CD4-positive, alpha-beta T cell treated with Interleukin-17A for 4 hours (primary cell): ENCODE results near the gene FANCC.
"Not testable (repeated sequence)": the region's sequence is repeated elsewhere in the genome, so short reads cannot be mapped to it uniquely, and the experiment has no call there.

Experiments used
- DNase-seq: peaks from one replicate; pipeline ENCODE4 v3.0.0-alpha.2; 2020; ENCODE audit warnings: mixed read lengths

The FANCC gene

DNA sequence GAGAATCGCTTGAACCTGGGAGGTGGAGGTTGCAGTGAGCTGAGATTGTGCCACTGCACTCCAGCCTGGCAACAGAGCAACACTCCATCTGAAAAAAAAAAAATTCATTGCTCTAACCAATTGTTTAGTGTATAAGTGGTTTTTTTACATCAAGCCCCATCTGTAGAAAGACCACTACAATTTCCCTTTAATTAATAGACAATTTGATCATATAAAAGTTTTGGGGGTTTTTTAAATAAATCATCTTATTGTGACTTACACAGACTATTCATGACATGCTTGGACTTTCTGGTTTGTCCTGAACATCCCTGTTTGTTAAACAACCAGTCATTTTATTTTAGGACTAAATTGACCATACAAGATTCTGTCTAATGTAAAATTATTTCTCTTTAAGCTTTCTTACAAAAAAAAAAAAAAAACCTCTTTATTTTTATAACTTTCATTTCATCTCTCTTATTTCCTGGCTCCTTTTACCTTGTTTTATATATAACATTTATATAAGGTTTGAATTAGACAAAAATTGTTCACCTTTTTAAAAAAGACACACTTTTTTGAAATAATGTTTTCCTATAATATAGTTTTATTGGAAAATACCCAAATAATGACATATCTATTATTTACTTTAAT is 9.8 kb upstream of the FANCC start:
- DNase-seq = no peak

DNA sequence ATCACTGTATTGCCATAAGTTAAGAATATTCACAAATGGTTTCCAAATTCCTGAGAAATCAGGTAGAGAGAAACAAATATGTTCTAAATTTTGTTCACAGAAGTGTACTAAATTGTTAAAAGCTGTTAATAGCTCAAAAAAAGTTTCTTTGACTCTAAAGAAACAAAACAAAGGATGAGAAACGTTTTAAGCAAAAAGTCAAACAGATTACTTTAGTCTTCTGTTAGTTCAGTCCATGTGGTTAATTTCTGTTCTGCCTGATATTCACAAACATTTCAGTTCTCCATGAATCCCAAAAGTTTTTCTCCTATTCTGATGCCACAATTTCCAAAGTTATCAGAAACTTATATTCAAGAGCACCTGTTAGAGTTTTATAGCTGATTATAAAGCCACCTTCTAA is 7.7 kb upstream of the FANCC start:
- no peak for DNase-seq

DNA sequence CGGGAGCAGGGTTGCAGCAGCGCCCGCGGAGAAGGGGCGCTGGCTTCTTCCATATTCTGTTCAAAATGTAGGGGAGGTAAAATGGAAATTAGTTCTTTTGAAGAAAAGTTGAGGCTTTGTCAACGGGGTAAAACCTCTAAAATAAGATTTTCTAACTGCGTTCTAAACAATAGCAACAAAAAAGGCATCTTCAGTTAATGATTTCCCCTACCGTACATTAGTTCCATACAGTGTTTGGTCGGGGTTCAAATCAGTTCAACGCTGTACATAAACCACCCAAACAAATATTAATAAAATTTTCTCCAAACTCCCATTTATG is 343 bp upstream of the FANCC start:
- no peak for DNase-seq

DNA sequence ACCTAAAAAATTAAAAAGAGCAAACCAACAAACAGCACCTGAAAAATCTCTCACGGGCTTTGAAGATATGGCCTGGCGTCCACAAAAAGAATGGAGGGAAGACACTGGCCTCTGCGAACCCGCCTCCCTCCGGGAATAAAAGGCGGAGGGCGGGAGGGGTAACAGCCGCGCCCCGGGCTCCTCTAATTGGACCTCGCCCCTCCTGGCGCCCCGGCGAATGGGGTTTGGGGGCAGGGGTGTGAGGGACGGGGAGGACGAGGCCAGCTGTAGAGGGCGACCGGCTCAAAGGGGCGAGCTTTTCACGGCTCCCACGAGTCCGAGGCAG is 753 bp downstream of the FANCC start:
- no peak for DNase-seq

DNA sequence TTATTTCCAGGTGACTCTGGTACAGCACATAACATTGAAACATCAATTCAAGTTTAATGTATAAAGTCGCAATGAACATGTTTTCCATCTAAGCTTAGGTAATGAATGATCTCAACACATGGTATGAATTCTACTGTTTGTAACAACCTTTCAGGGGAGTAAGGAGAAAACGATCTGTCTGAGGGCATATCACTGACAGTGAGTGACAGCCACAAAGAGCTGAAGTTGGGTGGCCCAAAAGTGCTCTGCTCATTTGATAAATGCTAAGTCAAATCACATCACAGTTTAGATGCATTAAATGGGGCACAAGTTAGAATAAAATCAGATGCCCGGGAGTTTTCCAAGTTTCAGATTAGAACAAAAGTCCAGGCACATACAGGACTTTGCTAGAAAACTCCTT is 1.2 kb downstream of the FANCC start:
- DNase-seq = no peak

DNA sequence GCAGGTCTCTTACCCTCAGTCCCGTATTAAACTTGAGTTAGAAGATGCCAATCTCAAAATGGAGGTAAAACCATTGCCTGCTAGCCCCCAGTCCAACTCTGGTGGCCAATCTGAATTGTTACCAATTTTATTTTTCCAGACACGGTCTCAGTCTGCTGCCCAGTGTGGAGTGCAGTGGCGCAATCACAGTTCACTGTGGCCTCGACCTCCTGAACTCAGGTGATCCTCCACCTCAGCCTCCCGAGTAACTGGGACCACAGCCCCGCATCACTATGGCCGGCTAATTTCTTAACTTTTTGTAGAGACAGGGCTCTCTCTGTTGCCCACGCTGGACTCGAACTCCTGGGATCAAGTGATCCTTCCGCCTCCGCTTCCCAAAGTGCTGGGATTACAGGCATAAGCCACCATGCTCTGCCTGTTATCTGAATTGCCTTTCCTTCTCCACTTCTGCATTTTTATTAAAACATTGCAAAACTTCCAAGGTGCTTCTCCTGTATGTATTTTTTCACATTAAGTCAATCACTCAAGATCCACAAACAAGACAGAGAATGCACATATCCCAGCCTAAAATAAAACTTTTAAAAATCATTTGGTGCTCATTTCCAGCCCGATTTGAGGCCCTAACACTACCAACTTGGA is 2.3 kb downstream of the FANCC start:
- no peak for DNase-seq

DNA sequence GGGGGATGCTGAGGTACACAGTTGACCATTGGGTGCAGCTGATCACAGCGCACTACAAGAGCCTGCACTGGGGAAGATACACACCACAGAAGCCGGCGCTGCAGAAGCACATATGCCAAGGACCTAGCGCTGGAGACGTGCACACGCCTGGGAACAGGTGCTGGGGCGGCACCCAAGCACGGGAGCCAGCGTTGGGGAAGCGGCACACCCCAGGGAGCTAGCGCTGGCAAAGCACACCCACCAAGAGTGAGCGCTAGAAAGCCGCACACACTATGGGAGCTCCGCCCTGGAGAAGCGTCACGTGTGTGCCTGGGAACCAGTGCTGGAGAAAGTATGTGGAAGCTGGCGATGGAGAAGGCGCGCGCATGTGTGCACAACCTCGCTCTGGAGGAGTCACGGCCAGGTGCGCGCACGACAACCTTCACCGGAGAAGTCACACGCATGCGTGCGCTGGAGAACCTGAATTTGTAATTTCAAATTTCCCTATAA is 4.5 kb downstream of the FANCC start:
- peak; percentile 7 for DNase-seq

DNA sequence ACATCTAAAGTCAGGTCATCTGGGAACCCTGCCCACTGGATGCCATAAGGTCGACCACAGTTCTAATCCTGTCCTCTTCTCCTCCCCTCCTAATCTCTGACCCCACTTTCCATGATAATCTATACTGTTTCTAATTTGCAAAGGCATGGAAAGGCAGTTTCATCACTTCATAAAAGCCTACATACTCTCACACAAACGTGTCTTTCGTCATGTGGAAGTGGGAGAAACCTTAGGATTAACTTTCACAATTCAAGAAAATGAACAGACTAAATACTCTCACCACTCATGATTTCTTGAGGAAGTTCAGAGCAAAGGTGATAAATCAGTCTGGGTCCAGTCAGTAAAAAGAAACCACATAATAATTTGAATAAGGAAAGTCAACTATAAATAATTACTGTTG is 5.5 kb downstream of the FANCC start:
- no peak for DNase-seq

DNA sequence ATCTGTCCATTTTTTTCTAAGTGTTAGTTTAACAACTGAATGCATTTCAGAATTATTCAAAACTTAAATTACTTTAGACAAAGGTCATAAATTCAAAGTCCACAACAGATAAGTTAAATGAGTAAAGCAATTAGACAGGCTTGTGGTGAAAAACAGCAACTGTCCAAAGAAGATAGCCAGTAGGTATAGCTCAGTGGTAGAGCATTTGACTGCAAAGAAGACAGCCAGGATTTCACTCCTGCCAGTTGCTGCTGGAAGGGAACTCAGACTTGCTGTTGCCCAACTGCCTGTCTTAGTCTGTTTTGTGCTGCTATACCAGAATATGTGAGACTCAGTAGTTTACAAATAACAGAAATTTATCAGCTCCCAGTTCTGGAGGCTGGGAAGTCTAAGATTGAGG is 10.0 kb downstream of the FANCC start:
- DNase-seq = no peak

DNA sequence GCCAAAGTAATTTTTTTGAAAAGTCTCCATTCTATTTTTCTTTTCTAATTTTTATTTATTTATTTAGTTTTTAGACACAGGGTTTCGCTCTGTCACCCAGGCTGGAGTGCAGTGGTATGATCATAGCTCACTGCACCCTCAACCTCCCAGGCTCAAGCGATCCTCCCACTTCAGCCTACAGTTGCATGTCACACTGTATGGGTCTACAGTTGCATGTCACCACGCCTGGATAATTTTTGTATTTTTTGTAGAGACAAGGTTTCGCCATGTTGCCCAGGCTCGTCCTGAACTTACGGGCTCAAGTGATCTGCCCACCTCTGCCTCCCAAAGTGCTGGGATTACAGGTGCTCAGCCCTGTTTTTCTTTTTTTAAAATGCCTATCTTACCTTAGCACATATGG is 10.7 kb downstream of the FANCC start:
- DNase-seq = no peak

DNA sequence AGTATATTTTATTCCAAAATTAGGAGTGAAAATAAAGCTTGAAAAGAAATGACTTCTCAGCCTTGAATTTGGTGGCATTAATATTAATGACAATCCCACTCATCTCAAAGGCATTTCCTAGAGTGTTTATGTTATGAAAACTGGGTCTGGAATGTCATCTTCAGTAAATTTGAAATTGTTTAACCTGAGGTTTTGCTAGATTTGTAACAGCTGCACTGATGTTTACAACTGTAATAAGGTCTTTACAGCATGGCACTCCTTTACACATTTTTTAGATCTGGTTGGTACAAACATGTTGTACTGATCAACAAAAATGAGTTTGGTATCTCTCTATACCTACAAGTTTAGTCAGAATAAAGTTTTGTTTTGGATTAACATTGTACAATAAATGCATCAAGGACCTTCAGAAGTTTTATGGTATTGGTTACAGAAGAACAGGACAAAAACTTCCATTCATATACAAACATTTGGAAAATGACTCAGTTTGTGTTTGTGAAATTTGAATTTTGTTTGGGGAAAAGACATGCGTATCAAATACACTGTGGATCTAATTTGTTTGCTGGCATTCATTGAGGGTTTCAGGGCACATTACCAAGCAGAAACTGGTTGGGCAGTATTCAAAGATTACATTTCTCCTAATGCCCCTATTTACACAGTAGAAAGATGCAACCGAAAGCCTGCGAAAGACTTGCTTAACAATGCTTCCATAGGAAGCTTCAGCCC is 11.6 kb downstream of the FANCC start:
- no peak for DNase-seq

DNA sequence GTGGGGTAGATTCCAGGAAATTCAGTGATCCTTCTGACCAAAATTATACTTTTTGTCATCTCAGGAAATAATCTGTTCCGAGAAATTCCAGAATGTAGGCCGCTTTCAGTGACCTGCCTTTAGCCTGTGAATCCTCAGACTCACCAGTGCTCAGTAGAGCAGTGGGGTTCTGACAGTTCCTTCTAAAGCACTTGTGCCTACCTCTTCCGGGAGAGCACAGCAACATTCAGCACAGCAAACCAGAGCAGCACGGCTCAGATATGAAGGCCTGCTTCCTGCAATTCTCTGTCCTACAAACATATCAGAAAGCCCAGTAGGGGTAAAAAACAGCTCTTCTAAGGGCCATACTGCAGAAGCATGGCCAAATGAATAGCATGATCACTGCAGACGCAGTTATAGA is 15.0 kb downstream of the FANCC start:
- peak; percentile 15 for DNase-seq

DNA sequence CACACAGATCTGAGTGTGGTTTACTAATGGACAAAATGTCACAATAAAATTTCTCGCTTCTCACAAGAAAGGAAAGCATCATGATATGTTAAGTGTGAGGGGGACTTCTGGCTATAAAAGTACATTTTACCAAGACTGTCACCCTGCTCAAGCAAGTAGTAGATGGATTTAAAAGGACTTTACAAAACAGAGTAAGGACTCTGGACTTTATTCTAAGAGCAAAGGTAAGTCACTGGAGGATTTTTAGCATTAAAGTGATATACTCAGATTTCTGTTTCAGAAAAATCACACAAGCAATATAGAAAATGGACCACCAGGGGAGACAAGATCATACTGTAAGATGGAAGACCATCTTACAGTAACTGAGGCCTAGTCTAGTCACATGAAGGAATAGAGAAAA is 19.7 kb downstream of the FANCC start:
- no peak for DNase-seq

DNA sequence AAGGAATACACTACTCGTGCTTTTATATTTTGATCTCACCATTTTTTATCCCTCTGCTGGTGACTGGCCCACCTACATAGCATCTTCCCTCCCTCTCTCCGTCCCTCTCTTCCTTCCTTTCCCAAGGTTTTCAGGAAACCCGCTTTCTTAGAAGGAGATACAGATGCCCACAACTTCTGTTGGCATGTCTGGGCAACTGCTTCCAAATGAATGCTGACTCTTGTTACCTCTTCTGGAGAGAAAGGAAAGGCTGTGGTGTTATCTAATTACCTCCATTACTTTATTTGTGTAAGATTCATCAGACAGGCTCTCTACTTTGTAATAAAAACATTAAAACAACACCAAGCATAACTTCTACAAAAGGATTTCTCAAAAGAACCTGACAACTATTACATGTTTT is 20.2 kb downstream of the FANCC start:
- DNase-seq = no peak

DNA sequence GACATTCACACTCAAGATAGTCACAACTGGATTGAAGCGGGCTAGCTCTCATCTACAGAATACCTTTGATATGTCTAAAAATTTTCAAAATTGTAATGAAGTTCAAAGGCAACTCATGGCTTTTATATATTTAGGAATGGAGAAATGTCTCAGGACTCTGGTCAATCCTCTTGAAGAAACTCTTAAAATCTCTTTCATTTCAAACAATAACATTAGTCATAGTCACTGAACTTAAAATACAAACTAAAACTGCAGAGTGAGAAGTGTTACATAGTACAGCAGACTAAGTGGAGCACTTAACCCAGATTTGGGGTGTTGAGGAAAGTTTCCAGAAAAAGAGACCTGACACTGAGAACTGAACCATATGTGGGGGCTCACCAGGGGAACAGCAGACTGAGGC is 20.7 kb downstream of the FANCC start:
- no peak for DNase-seq

DNA sequence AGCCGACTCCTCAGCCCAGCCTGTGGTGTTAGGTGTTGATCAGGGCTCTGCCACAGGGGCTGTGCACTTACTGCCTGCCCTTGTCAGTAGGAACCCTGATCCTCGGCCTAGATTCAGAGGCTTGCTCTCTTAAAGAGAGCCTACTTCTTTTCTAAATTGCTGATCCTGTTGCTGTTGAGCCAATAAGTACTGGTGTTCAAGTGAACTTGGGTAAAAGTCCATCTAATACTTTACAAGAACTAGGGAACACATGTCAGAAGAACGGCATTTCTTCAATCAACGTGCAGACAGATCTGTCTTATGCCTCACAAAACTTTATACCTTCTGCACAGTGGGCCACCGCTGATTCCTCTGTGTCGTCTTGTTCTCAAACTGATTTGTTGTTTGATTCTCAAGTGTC is 24.2 kb downstream of the FANCC start:
- DNase-seq = not testable (repeated sequence)

DNA sequence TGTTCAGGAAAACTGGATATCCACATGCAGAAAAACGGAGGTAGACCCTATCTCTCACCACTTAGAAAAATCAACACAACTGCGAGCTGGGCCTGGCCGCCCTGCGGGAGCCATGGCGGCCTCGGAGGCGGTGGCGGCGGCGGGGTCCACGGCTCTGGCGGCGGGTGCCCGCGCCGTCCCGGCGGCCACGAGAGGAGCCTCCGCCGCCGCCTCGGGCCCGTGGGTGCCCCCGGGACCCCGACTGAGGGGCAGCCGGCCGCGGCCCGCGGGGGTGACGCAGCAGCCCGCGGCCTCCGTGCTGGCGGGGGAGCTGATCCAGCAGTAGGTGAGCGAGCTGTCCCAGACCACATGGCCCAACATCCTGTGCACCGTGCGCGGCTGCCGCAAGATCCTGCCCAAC is 25.3 kb downstream of the FANCC start:
- no peak for DNase-seq

DNA sequence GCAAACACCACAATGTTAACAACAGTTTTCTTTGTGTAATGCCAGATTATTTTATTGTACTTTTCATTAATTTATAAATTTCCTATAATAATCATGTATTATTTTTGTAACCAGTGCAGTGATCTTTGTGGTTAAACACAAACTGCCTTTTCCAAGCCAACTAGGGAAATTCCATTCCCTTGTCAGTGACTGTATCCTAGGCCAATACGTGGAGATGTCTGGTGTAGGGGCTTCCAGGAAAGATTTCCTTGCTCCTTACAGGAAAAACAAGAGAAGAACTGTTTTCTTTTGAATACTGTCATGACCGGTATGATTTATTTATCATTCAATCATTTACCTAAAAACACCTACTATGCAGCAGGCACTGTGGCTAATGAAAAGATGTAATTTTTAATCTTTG is 31.4 kb downstream of the FANCC start:
- no peak for DNase-seq

DNA sequence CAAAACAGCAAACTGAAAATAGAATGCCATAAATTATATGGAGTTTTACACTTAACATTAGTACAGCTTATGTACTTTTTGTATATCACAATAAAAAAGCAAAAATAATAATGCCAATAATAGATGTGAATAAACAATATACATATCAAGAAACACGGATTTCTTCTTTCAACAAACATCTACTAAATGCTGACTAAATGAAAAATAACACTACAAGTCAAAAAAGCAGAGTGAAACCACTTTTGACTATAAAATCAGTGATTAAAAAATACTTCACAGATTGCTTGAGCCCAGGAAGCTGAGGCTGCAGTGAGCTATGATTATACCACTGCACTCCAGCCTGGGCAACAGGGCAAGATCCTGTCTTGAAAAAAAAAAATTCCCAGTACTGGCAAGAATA is 32.2 kb downstream of the FANCC start:
- no peak for DNase-seq

DNA sequence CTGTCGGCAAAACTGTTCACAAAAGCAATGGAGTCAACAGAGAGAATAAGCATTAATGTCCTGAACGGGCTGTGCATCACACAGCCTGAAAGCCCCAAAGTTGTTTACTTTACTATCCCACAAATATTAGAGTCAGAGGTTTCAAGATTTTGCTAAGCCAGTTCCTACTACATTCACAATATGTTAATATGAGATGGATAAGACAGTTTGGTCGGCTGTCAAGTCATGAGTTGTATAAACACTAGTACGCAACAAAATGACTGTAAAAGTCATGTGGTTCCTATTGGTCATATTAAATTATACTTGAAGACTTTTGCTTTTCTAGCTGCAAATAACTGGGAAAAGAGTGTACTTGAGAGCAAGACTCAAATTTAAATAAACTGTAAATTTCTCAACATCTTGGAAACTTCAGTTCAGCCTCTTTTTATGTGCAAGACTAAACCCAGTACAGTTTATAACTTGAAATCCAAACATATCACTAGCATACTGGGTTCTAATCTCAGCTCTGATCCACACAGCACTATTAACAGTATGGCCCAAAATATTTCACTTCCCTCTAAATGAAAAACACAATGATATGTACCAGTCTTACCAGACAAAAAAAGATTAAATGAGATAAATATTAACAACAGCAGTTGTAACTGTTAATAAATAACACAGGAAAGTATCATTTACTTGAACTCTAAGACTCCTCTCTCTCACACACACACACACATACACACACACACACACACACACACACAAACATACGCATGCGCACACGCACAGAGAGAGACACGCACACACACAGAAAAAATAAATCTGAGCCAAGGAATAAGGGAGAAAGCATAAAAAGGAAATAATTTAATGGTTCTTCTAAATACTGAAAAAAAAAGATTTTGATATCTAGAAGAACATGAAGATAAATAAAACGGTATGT is 33.1 kb downstream of the FANCC start:
- DNase-seq = no peak

DNA sequence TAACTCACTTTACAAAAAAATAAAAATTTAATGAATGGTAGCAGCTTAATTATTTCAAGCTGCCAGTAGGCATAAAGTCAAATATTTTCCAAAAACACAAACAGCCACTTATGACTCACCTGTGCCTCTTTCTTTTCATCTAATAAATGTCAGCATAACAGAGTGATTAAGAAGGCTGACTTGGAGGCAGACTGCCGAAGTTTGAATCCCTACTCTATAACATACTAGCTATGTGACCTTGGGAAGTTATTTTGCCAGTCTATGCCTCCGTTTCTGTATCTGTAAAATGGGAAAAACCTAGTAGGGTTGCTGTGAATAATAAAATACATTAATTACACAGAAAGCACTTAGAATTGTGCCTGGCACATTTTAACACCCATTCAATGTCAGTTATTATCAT is 33.8 kb downstream of the FANCC start:
- DNase-seq = no peak

DNA sequence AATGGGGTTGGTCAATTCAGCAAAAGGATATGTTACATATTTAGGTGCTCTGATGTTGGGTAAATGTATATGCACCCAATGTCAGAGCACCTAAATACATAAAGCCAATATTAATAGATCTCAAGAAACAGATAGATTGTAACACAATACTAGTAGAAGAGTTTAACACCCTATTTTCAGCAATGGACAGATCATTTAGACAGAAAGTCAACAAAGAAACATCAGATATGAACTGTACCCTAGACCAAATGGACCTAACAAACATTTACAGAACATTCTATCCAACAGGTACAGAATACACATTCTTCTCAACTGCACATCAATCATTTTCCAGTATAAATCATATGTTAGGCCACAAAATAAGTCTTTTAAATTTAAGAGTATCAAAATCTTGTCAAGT is 35.2 kb downstream of the FANCC start:
- no peak for DNase-seq

DNA sequence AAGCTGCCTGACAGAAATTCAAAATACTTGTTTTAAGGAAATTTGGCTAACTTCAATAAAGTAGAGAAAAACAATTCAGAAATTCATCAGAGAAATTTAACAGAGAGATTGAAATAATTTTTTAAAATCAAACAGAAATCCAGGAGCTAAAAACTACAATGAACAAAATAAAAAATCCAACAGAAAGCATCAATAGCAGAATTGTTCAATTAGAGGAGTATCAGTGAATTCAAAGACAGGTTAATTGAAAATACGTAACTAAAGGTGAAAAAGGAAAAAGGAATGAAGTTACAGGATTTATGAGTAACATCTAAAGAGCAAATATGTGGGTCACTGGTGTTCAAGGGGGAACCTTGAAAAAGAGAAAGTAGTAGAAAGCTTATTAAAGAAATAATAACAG is 36.8 kb downstream of the FANCC start:
- no peak for DNase-seq

DNA sequence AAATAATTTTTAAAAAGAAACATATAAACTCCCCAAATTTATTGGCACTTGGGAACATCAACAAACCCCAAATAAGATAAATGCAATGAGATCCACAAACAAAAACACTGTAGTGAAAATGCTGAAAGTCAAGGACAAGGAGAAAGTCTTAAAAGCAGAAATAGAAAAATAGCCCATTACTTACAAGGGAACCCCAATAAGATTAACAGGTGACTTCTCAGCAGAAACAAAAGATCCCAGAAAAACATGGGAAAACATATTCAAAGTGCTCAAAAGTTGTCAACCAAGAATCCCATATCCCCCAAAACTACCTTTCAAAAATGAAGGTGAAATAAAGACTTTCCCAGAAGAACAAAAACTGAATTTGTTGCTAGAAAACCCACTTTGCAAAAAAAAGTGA is 40.0 kb downstream of the FANCC start:
- DNase-seq = no peak
